ENCODE measurements around the gene HDAC3.

Gene HDAC3

DNA sequence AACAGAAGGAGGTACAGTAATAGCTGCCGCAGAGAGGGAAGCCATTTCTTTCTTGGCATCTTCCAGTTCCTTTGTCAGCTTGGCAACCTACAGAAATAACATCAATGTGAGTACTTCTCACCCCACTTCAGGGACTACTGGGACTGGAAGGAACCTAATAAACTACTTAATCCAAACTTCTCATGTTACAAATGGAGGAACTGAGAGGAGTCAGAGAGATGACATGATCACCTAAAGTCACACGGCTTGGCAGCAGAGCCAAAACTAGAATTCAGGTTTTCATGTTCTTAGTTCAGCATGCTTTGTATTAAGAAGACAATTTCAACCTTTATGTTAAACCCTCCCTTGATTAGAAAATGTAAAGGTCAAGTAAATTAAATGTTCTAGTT is 62.5 kb downstream of the HDAC3 start:
- no peak for TF ChIP-seq GATA2 (IDR thresholded peaks at IDR 0.05; ENCODE audit: low read depth, low read length)
- no peak for TF ChIP-seq GATA3 (IDR thresholded peaks at IDR 0.05; ENCODE audit: low read depth, low read length)

DNA sequence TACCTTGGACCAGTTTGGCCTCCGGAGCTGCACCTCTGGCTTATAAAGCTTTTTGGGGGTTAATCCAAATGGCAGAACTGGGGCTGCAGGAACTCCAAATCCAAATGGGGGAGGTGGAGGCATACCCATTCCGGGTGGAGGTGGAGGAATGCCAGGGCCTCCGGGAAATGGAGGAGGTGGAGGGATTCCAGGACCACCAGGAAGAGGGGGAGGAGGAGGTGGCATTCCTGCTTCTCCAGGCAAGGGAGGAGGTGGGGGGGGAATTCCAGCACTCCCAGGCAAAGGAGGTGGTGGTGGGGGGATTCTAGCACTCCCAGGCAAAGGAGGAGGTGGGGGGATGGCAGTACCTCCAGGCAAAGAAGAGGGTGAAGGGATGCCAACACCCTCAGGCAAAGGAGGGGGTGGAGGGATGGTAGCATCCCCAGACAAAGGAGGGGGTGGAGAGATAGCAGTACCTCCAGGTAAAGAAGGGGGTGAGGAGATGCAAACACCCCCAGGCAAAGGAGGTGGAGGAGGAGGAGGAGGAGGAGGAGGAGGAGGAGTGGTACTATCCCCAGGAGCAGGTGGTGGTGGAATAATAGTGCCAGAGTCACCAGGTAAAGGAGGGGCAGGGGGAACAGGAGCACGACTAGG is 63.0 kb downstream of the HDAC3 start:
- no peak for TF ChIP-seq GATA3 (IDR thresholded peaks at IDR 0.05; ENCODE audit: low read depth, low read length)
- TF ChIP-seq GATA2 (IDR thresholded peaks at IDR 0.05; ENCODE audit: low read depth, low read length) = no peak

Measured in SH-SY5Y (cell line).